Stimulated activated CD4-positive, alpha-beta T cell treated with anti-CD3 and anti-CD28 coated beads, Interleukin-4, amount 100 ng/mL, for 4 hours (primary cell): ENCODE results near the gene HOXD13.

Experiments
- DNase-seq, 2 experiments: peaks; one replicate each; pipeline ENCODE4 v3.0.0-alpha.2; 2020

Gene HOXD13

GRCh38 chr2:176095421-176095820 lies 2.9 kb downstream of the HOXD13 start:
- DNase-seq, result no peak

- no peak for DNase-seq
These were observed 3.9 kb downstream of the HOXD13 start for GRCh38 chr2:176096243-176096985.

DNA sequence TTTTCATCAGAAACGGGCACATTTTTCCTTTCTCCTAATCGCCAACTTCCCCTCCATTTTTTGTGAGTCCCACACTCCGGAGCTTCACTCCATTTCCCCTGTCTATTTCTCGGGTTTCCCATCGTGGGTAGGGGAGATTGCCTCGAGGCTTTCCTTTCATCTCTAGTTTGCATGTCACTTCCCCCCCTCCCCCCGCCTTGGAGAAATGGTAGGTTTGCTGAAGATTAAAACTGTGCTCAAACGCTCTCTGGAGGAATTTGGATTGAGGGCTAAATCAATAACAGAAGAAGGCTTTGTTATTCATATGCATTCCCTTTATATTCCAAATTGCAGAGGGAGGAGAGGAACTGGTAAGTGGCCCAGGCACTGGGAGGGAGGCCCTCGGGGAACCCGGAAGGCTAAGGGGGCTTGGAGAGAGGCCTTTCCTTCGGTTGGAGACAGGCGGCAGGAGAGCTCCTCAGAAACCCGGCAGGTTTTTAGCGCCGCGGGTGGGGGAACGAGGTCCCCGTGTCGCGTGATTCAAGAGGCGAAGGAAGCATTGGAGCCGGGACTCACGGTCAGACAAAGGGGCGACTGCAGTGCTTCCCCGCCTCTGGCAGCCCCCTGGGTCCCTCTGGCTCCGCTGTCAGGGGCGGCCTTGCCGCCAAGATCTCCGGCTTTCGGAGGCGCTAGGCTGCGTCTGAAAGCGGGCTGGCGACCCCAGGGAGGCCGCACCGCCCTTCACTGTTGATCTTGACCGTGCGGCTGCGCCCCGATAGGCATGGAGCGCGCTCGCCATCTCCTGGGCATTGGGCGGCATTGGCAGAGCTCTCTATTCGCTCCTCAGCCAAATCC lies 4.7 kb downstream of the HOXD13 start:
- peak; percentile 34 to 59 for DNase-seq

DNA sequence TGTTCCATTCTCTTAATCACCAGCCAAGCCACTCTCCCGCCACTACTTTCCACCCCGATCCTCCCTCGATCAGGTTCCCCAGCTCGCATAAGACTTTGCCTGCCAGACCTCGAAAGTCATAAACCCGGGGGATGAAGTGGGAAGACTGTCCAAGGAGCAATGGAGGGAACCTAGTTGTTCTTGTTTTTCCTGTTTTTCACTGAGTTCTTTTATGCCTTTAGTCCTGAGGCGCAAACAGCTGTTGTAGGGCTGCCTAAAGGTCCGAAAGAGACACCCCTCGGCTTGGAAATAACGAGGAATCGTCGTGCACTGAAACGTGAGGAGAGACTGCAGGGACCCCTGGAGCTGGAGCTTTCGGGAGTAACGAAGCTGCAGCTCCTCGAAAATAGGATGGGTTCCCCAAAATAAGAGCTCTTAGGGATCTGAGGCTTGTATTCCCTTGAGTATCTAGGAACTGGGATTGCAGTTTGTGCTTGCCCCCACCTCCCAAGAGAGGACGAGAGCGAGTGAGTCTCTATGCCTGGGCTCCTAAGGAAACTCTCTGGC lies 5.4 kb downstream of the HOXD13 start:
- no peak for DNase-seq

DNA sequence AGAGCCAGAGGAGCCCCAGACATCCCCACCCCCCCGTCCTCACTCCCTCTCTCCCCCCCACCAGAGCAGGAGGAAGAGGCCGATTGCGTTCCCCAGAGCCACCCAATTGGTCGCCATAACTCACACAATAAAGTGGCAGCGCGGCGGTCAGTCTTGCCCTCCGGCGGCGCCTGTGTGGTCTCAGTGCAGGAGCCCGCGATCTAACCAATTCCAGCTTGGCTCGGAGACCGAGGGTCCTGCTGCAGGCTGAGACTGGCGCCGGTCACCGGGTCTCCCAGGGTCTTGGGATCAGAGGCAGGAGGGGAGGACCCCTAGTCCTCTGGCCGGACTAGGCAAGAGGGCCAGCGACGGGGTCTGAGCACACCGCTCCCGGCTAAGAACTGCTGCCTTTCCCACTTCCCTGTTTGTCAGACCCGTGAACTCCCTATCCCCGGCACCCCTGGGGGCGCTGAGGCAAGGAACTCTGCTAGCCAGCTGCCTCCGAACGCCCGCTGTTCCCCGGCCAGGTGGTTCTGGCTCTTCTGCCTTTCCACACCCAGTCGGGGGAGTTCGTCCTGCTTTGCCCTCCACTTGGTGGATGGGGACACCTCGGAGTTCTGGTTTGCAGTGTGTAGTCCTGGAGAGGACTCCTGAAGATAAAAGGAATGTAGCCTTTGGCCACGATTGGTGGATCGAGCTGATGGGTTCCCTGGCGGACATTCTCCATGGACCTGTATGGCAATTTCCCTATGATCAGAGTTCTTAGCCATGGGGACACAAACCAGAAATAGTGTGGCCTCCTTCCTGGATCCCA lies 6.0 kb downstream of the HOXD13 start:
- no peak for DNase-seq

DNA sequence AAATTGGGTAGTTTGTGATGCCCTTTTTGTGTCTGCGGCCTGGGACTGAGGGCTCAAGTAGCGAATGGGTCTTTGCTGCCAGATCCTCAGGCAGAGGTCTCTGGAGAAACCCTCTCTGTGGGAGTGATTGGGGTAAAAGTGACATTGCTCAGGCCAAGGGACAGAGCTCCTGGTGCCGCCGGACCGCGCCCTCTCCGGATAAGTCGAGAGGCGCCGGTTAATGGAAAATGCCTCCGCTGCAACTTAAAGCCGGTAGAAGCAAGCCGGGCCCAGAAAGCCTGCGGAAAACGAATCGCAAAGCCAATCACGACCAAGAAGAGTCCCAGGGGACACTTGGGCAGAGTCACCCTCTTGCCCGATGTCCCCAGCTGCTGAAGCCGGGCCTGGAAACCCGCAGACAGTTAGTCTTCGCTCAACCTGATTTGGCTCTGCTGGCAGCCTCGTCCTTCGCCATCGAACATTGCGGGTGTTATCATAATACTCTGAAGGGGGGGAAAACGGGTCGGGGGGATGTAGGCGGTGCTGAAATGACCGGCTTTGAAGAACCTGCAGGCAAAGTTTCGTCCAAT lies 6.7 kb downstream of the HOXD13 start:
- no peak for DNase-seq

DNA sequence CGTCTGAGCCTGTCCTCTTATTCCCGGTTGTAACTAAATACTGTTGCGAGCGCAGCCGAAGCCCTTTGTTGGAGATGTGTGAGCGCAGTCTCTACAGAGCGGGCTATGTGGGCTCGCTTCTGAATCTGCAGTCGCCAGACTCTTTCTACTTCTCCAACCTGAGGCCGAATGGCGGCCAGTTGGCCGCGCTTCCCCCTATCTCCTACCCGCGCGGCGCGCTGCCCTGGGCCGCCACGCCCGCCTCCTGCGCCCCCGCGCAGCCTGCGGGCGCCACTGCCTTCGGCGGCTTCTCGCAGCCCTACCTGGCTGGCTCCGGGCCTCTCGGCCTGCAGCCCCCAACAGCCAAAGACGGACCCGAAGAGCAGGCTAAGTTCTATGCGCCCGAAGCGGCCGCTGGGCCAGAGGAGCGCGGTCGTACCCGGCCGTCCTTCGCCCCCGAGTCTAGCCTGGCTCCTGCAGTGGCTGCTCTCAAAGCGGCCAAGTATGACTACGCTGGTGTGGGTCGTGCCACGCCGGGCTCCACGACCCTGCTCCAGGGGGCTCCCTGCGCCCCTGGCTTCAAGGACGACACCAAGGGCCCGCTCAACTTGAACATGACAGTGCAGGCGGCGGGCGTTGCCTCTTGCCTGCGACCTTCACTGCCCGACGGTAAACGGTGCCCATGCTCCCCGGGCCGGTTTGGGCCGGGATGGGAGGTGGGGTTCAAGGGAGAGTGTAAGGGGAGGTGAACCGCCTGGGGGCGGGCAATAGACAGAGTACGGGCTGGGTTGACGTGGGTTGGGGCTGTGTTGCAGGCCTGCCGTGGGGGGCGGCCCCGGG lies 7.4 kb downstream of the HOXD13 start, which contains the start of gene HOXD12:
Gene HOXD12, plus strand, starts transcription at position 68 of the 819 bp plus-strand sequence. Its CDS starts 7 bp downstream, at position 75.
- no peak for DNase-seq

GRCh38 chr2:176100547-176101140 lies 8.1 kb downstream of the HOXD13 start:
- DNase-seq, result no peak

- no peak for DNase-seq
These were observed 8.8 kb downstream of the HOXD13 start for GRCh38 chr2:176101216-176101830.

- no peak for DNase-seq
These were observed 9.3 kb downstream of the HOXD13 start for GRCh38 chr2:176101842-176102241.

GRCh38 chr2:176102309-176102866 lies 9.9 kb downstream of the HOXD13 start:
- no peak for DNase-seq

DNA sequence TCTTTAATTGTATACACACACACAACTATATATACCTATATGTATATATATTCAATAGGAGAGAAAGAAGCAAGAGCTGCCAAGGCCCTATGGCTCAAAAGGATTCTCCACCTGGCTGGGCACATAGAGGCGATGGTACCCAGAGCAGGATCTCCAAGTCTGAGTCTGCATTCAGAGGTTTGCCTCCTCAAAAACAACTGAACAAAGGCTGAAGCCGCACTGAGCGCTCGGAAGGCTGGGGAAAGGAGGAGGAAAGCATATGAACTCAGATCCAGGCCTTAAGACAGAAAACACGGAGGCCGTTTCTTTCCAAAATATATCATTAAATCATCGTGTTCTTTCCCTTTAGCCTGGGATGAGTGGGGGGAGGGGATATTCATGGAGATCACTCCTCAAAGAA lies 10.7 kb downstream of the HOXD13 start:
- DNase-seq, result no peak

DNA sequence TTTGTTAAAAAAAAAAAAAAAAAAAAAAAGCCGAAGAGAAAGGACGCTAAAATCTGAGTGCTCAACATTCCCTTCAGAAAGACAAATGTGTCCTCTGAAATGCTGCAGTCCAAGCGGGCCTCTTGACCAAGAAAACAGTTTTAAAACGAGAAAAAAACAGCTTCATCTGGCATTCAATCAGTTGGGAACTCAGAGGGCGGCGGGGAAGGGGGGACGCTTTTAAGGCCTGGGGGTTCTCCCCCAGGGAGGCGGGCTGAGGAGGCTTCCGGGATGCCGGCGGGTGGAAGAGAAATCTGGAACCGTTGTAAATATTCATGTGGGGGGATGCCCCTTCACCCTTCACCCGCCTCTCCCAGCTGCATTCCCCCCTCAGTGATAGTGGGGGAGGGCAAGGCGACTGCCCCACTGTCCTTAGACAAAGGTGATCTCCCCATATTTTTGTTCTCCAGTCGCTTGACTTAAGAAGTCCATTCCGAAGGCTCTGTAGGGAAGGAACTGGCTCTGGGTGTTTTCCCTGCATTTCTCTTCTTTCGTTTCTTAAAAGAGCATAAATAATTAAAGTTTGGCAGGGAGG lies 11.3 kb downstream of the HOXD13 start:
- no peak for DNase-seq

- DNase-seq, result no peak
These were observed 12.0 kb downstream of the HOXD13 start for GRCh38 chr2:176104316-176105077.

DNA sequence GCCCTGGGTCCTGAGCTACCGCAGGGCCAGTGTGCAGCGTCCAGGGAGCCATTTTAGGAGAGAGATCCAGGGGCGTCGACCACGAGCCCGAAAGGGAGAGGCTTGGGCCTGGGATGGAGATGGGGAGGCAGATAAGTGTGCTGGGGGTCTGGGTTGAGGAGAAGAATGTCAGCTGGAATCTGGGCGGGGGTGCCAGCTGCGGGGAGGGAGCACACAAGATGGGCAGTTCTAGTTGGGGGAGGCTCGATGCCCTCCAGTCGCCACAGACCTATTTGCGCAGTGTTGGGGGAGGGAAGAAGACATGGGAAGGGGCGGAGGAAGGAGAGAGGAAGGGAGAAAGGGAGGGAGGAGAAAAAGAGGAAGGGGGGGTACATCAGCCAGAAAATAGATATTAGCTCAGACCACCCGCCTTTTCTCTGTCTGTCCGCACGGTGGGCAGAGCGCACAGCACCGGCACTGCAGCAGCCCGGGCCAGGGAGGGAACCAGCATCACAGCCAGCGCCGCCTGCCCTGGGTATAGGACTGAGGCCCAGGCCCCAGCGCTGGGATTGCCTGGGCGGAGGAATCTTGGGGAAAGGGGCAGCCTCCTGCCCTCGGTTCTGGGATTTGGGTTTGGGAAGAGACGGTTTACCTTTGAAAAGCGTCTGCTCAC lies 12.7 kb downstream of the HOXD13 start:
- DNase-seq, result no peak

DNA sequence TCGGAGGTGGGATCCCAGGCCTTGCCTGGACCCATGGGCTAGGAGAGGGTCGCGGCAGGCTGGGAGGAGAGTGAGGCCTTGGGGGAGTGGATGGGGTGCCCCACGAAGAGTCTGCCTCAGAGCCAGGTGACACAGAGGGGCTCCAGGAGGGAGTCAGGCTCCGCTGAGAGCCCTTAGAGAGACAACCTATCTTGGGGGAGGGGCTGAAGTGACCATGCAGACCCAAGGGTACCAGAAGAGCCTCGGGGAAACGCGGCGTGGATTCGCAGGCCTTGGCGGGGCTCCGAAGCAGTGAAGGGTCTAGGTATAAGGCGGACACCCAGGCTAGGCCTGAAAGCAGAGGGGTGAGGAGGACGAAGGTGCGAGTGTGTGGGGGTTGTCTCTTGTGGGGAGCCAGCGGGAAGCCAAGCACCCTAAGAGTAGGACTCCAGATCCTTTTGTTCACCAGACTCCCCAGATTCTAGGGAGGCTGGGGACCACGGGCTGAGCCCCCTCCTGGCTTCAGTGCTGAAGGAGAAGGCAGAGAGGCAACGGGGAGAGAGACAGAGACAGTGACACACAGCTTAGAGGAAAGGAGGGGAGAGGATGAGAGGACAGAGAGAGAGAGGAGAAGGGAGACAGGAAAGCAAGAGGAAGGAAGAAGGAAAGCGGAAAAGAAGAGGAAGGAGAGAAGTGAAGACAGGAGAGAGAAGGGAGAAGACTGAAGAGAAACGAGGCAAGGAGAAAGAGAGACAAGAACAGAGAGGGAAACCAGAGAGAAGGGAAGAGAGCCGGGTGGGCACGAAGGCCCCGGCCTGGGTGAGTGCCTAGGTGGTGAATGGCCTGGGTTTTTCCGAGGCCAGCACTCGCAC lies 13.4 kb downstream of the HOXD13 start:
- DNase-seq, result no peak
